Activated CD8-positive, alpha-beta T cell treated with anti-CD3 and anti-CD28 coated beads, Interleukin-2, amount 10 ng/mL, durations not matched to agents 7 days and 5 days (primary cell): ENCODE measurements around the gene KNOP1. TPM values are rescaled to one million over a fixed set of nuclear protein-coding genes. Genes with fewer than 3 reads are reported as not detected.

Experiments
- ATAC-seq: fragments of 150-1000 bp; cut with Tn5 transposase; one replicate; pipeline ENCODE4 v1.10.0; 2021; ENCODE audit warnings: moderate library complexity
- CTCF ChIA-PET: fragments of 350-600 bp; sonication (Branson Sonifier 250); formaldehyde crosslinking; loops from one replicate; lab custom pipeline; 2021; ENCODE audit warnings: antibody characterized with exemption; lab: Charles Lee
- POLR2A ChIA-PET: fragments of 350-600 bp; sonication (Branson Sonifier 250); formaldehyde crosslinking; loops from one replicate; lab custom pipeline; 2021; ENCODE audit warnings: antibody characterized with exemption; lab: Charles Lee
- DNase-seq: peaks from one replicate; pipeline ENCODE4 v3.0.0-alpha.2; 2020
- H3K27ac Mint-ChIP-seq: one replicate; pipeline ENCODE4 v1.8.0; 2021; ENCODE audit warnings: mild to moderate bottlenecking, mixed read lengths
- H3K27me3 Mint-ChIP-seq: one replicate; pipeline ENCODE4 v1.8.0; 2021; ENCODE audit warnings: low read depth, mixed read lengths
- H3K36me3 Mint-ChIP-seq: one replicate; pipeline ENCODE4 v1.8.0; 2021; ENCODE audit warnings: low read depth, mixed read lengths
- H3K4me1 Mint-ChIP-seq: one replicate; pipeline ENCODE4 v1.8.0; 2021; ENCODE audit warnings: low read depth, mixed read lengths
- H3K4me3 Mint-ChIP-seq: one replicate; pipeline ENCODE4 v1.8.0; 2021; ENCODE audit warnings: mild to moderate bottlenecking, mixed read lengths
- H3K9me3 Mint-ChIP-seq: one replicate; pipeline ENCODE4 v1.8.0; 2022; ENCODE audit warnings: mixed read lengths; ENCODE audit not compliant: insufficient read depth
- total RNA-seq, 2 experiments: library from RNA; stranded (reverse); gene quantifications; one replicate each; pipeline ENCODE4 v1.2.3, GENCODE V29; 2021

The KNOP1 gene
- 10 to 100 TPM; 22.0 to 23.7 TPM for total RNA-seq

GRCh38 chr16:19717741-19718623 lies at the start of gene KNOP1, which contains the start of gene IQCK:
KNOP1 (minus strand) TSS chr16:19718227; CDS start chr16:19715035, 3,192 bp downstream.
IQCK (plus strand) TSS chr16:19718271; CDS start chr16:19718307, 36 bp downstream.
- Mint-ChIP-seq H3K4me1 (peaks cover 17% of the 10 kb centered on the region), H3K36me3 (peaks cover 18% of the 10 kb centered on the region), H3K27ac (peak within 1 kb of the TSS; percentile 77), H3K4me3 (peak within 1 kb of the TSS; percentile 91), H3K9me3 (no peaks in the 10 kb centered on the region), H3K27me3 (no peaks in the 10 kb centered on the region)
- ChIA-PET CTCF (interaction anchor here (1.0 to 1.7 kb wide), 3 partner anchors 15 to 117 kb away, joined by 3 to 4 read pairs (median 4); no protein-coding TSS in a partner anchor), POLR2A (no interaction called here)
- peak; percentile 91 for DNase-seq
- peak; percentile 92 for ATAC-seq

GRCh38 chr16:19767497-19767896 lies 49.5 kb upstream of the KNOP1 start:
- Mint-ChIP-seq H3K36me3 (no peaks in the 10 kb centered on the region), H3K4me1 (no peaks in the 10 kb centered on the region), H3K27me3 (no peaks in the 10 kb centered on the region), H3K9me3 (no peaks in the 10 kb centered on the region), H3K4me3 (no peak overlapping the region), H3K27ac (no peak overlapping the region)
- ATAC-seq: no peak
- CTCF ChIA-PET: no interaction called here
- POLR2A ChIA-PET: no interaction called here
- DNase-seq: no peak

- no peak for DNase-seq
- Mint-ChIP-seq H3K27ac (no peak overlapping the region), H3K4me3 (no peak overlapping the region), H3K9me3 (no peaks in the 10 kb centered on the region), H3K36me3 (no peaks in the 10 kb centered on the region), H3K27me3 (no peaks in the 10 kb centered on the region), H3K4me1 (no peaks in the 10 kb centered on the region)
- CTCF ChIA-PET: no interaction called here
- no peak for ATAC-seq
- POLR2A ChIA-PET: no interaction called here
Observed at GRCh38 chr16:19766988-19767387, 49.0 kb upstream of the KNOP1 start.

GRCh38 chr16:19766554-19766884 lies 48.5 kb upstream of the KNOP1 start:
- Mint-ChIP-seq H3K27ac (no peak overlapping the region), H3K4me3 (no peak overlapping the region), H3K4me1 (no peaks in the 10 kb centered on the region), H3K36me3 (no peaks in the 10 kb centered on the region), H3K27me3 (no peaks in the 10 kb centered on the region), H3K9me3 (no peaks in the 10 kb centered on the region)
- no peak for ATAC-seq
- ChIA-PET CTCF (no interaction called here), POLR2A (no interaction called here)
- no peak for DNase-seq

- H3K4me3 Mint-ChIP-seq: no peak overlapping the region
- no peaks in the 10 kb centered on the region for H3K9me3 Mint-ChIP-seq
- ATAC-seq (no peak), DNase-seq (no peak)
- ChIA-PET POLR2A (no interaction called here), CTCF (no interaction called here)
- H3K36me3 Mint-ChIP-seq: no peaks in the 10 kb centered on the region
- no peaks in the 10 kb centered on the region for H3K27me3 Mint-ChIP-seq
- no peak overlapping the region for H3K27ac Mint-ChIP-seq
- H3K4me1 Mint-ChIP-seq: no peaks in the 10 kb centered on the region
Observed at GRCh38 chr16:19765860-19766553, 48.0 kb upstream of the KNOP1 start.

- Mint-ChIP-seq H3K27ac (no peak overlapping the region), H3K27me3 (no peaks in the 10 kb centered on the region), H3K36me3 (no peaks in the 10 kb centered on the region), H3K4me1 (no peaks in the 10 kb centered on the region), H3K4me3 (no peak overlapping the region), H3K9me3 (no peaks in the 10 kb centered on the region)
- no peak for ATAC-seq
- no peak for DNase-seq
- POLR2A ChIA-PET: no interaction called here
- CTCF ChIA-PET: no interaction called here
Observed at GRCh38 chr16:19760356-19761060, 42.5 kb upstream of the KNOP1 start.

- ChIA-PET CTCF (no interaction called here), POLR2A (no interaction called here)
- no peak for ATAC-seq
- no peaks in the 10 kb centered on the region for H3K4me1 Mint-ChIP-seq
- no peaks in the 10 kb centered on the region for H3K27me3 Mint-ChIP-seq
- no peaks in the 10 kb centered on the region for H3K36me3 Mint-ChIP-seq
- no peaks in the 10 kb centered on the region for H3K9me3 Mint-ChIP-seq
- H3K27ac Mint-ChIP-seq: no peak overlapping the region
- H3K4me3 Mint-ChIP-seq: no peak overlapping the region
- DNase-seq: no peak
Observed at GRCh38 chr16:19757762-19758595, 40.0 kb upstream of the KNOP1 start.

GRCh38 chr16:19757026-19757425 lies 39.0 kb upstream of the KNOP1 start:
- H3K27me3 Mint-ChIP-seq: no peaks in the 10 kb centered on the region
- H3K27ac Mint-ChIP-seq: no peak overlapping the region
- ChIA-PET POLR2A (no interaction called here), CTCF (no interaction called here)
- DNase-seq: no peak
- no peak overlapping the region for H3K4me3 Mint-ChIP-seq
- ATAC-seq: no peak
- H3K4me1 Mint-ChIP-seq: no peaks in the 10 kb centered on the region
- no peaks in the 10 kb centered on the region for H3K9me3 Mint-ChIP-seq
- no peaks in the 10 kb centered on the region for H3K36me3 Mint-ChIP-seq

- Mint-ChIP-seq H3K4me3 (no peak overlapping the region), H3K27ac (no peak overlapping the region), H3K4me1 (no peaks in the 10 kb centered on the region), H3K36me3 (no peaks in the 10 kb centered on the region), H3K9me3 (no peaks in the 10 kb centered on the region), H3K27me3 (no peaks in the 10 kb centered on the region)
- ChIA-PET POLR2A (no interaction called here), CTCF (no interaction called here)
- DNase-seq (no peak), ATAC-seq (no peak)
Observed at GRCh38 chr16:19755268-19755667, 37.2 kb upstream of the KNOP1 start.

GRCh38 chr16:19754644-19755036 lies 36.6 kb upstream of the KNOP1 start:
- Mint-ChIP-seq H3K9me3 (no peaks in the 10 kb centered on the region), H3K4me1 (no peaks in the 10 kb centered on the region), H3K4me3 (no peak overlapping the region), H3K36me3 (no peaks in the 10 kb centered on the region), H3K27me3 (no peaks in the 10 kb centered on the region), H3K27ac (no peak overlapping the region)
- ChIA-PET CTCF (no interaction called here), POLR2A (no interaction called here)
- ATAC-seq (no peak), DNase-seq (no peak)

GRCh38 chr16:19753815-19754643 lies 36.0 kb upstream of the KNOP1 start:
- H3K4me1 Mint-ChIP-seq: no peaks in the 10 kb centered on the region
- H3K36me3 Mint-ChIP-seq: no peaks in the 10 kb centered on the region
- ATAC-seq: no peak
- no peak overlapping the region for H3K4me3 Mint-ChIP-seq
- no peak for DNase-seq
- H3K27me3 Mint-ChIP-seq: no peaks in the 10 kb centered on the region
- no peak overlapping the region for H3K27ac Mint-ChIP-seq
- ChIA-PET POLR2A (no interaction called here), CTCF (no interaction called here)
- H3K9me3 Mint-ChIP-seq: no peaks in the 10 kb centered on the region
